Transverse colon (tissue), 4 donors: ENCODE data around the gene UGT1A10. TPM values are rescaled to one million over a fixed set of nuclear protein-coding genes. Genes with fewer than 3 reads are reported as not detected.
"Not testable (repeated sequence)": the region's sequence is repeated elsewhere in the genome, so short reads cannot be mapped to it uniquely, and the experiment has no call there.

Source experiments
- DNase-seq: peaks from one replicate; pipeline ENCODE4 v3.0.0-alpha.2; 2019
- H3K27ac ChIP-seq, 4 donors: fragments of 200-600 bp; sonication (generic); 2 replicates each; pipeline ENCODE4 v1.5.1; 2016 to 2018; ENCODE audit warnings: inconsistent platforms in 4 of 4
- H3K27me3 ChIP-seq: fragments of 200-600 bp; sonication (generic); 2 replicates; pipeline ENCODE4 v1.5.1; 2017; ENCODE audit warnings: inconsistent platforms
- H3K36me3 ChIP-seq, 4 donors: fragments of 200-600 bp; sonication (generic); 2 replicates each; pipeline ENCODE4 v1.5.1; 2017 to 2019; ENCODE audit warnings: inconsistent platforms in 4 of 4
- H3K4me1 ChIP-seq, 4 donors: fragments of 200-600 bp; sonication (generic); 2 replicates each; pipeline ENCODE4 v1.5.1; 2017 to 2020; ENCODE audit warnings: inconsistent platforms in 4 of 4
- H3K4me3 ChIP-seq, 4 donors: fragments of 200-600 bp; sonication (generic); 1 replicate in 1 of 4; 2 replicates in 3 of 4; pipeline versions ENCODE4 v1.5.1 to v1.6.1; 2017 to 2019; ENCODE audit warnings: inconsistent platforms in 4 of 4
- H3K9me3 ChIP-seq, 2 donors: fragments of 200-600 bp; sonication (generic); 2 replicates each; pipeline ENCODE4 v1.5.1; 2017 to 2019; ENCODE audit warnings: inconsistent platforms in 2 of 2
- CTCF ChIP-seq, 5 experiments: fragments of 200-600 bp in 3 of 5; fragments of 450-650 bp in 2 of 5; sonication (generic) in 3 of 5; IDR thresholded peaks; 1 replicate in 2 of 5; 2 replicates in 3 of 5; pipeline ENCODE4 v1.5.1; 2016 to 2017; ENCODE audit warnings: antibody characterized with exemption in 5 of 5, inconsistent platforms in 3 of 5, mild to moderate bottlenecking in 2 of 5, moderate library complexity in 1 of 5
- EP300 ChIP-seq: sonication (generic); formaldehyde crosslinking; IDR thresholded peaks from one replicate; pipeline ENCODE4 v1.6.1; 2017; ENCODE audit warnings: antibody characterized with exemption, low read depth
- POLR2A ChIP-seq: fragments of 450-650 bp; IDR thresholded peaks from one replicate; pipeline ENCODE4 v1.6.1; 2016; ENCODE audit warnings: antibody characterized with exemption, mild to moderate bottlenecking, moderate library complexity
- POLR2AphosphoS5 ChIP-seq, 3 donors: sonication (generic); formaldehyde crosslinking; IDR thresholded peaks; one replicate each; pipeline ENCODE4 v1.6.1; 2016; ENCODE audit warnings: antibody characterized with exemption in 3 of 3
- WGBS, 2 donors: methylation state at CpG; one replicate each; pipeline ENCODE4 v1.1.5; 2018; ENCODE audit warnings: low coverage in 1 of 2; 5-methylcytosine and 5-hydroxymethylcytosine counted together
- in situ Hi-C, 4 donors: fragments of 200-750 bp; cut with MboI; loops; one replicate each; pipeline versions ENCODE4 v1.15.0 to v1.15.1; 2017; ENCODE audit warnings: low sequenced_read_pairs in 3 of 4, low pct_ligation_motif_present in 1 of 4, low pct_unique_long_range_greater_than_20kb in 1 of 4
- intact Hi-C: fragments of 100-400 bp; cut with DNase I; formaldehyde crosslinking; loops from one replicate; pipeline ENCODE4 v1.15.1; 2023; ENCODE audit warnings: low total_unique reads
- total RNA-seq, 4 donors: library from RNA; depleted of rRNA; stranded (reverse); fragments of >200 nt; gene quantifications; one replicate each; pipeline ENCODE4 v1.1.0, GENCODE V29; 2016

The UGT1A10 gene
- total RNA-seq, 4 donors from 2014 or later = 54.2 to 87.5 (median 54.9) TPM

- H3K4me1 ChIP-seq = peaks cover 0 to 8% (median 3%) of the 10 kb centered on the region in 4 donors
- no peaks in the 10 kb centered on the region for H3K27me3 ChIP-seq
- no peaks in the 10 kb centered on the region for H3K9me3 ChIP-seq
- peak; percentile 31 for DNase-seq
- intact Hi-C loops (no loop called here), in situ Hi-C loops (loop anchor here in 1 of 4 donors (25.0 kb wide), 1 partner anchor 238 kb away; no protein-coding TSS in a partner anchor)
- no peak overlapping the region for H3K4me3 ChIP-seq
- peak overlapping the region in 3 of 4 donors; percentile 15 to 64 (median 23) for H3K27ac ChIP-seq
- TF ChIP-seq POLR2A (no peak), CTCF (IDR thresholded peaks at IDR 0.05) (no peak), EP300 (no peak), POLR2AphosphoS5 (IDR thresholded peaks at IDR 0.05) (no peak)
- 27 to 60% methylated on average over 1 of the region's 1 CpG for WGBS, 2 donors
- no peaks in the 10 kb centered on the region for H3K36me3 ChIP-seq
Measured at GRCh38 chr2:233700028-233700635, 63.9 kb downstream of the UGT1A10 start.

DNA sequence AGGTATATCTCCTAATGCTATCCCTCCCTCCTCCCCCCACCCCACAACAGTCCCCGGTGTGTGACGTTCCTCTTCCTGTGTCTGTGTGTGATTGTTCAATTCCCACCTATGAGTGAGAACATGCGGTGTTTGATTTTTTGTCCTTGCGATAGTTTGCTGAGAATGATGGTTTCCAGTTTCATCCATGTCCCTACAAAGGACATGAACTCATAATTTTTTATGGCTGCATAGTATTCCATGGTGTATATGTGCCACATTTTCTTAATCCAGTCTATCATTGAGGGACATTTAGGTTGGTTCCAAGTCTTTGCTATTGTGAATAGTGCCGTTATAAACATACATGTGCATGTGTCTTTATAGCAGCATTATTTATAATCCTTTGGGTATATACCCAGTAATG lies 64.6 kb downstream of the UGT1A10 start:
- intact Hi-C loops = not testable (repeated sequence)

DNA sequence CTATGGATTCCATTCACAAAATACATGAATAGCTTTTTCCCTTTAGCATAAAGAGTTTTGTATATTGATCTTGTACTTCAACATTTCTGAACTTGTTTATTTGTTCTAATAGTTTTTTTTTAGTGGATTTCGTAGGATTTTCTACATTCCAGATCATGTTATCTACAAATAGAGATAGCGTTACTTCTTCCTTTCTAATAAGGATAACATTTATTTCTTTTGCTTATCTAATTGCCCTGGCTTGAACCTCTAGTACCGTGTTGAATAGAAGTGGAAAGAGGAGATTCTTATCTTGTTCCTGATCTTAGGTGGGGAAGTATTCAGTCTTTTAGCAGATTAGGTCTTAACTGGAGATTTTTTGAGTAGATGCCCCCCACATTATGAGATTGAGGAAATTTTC lies 66.0 kb downstream of the UGT1A10 start:
- no peak for TF ChIP-seq POLR2AphosphoS5 (IDR thresholded peaks at IDR 0.05)
- no peak for TF ChIP-seq EP300
- no peak for TF ChIP-seq POLR2A
- no peak for TF ChIP-seq CTCF (IDR thresholded peaks at IDR 0.05)
- Histone ChIP-seq H3K4me1 (peaks cover 0 to 11% (median 6%) of the 10 kb centered on the region in 4 donors), H3K36me3 (no peaks in the 10 kb centered on the region), H3K27me3 (no peaks in the 10 kb centered on the region), H3K27ac (no peak overlapping the region), H3K4me3 (no peak overlapping the region), H3K9me3 (no peaks in the 10 kb centered on the region)
- no peak for DNase-seq
- 69% methylated on average over 3 of the region's 3 CpGs for WGBS, 2 donors
- intact Hi-C loops (no loop called here), in situ Hi-C loops (loop anchor here in 1 of 4 donors (25.0 kb wide), 1 partner anchor 240 kb away; no protein-coding TSS in a partner anchor)

More for the DNA sequence above, 64.6 kb downstream of the UGT1A10 start:
- in situ Hi-C loops = loop anchor here in 1 of 4 donors (25.0 kb wide), 1 partner anchor 239 kb away; no protein-coding TSS in a partner anchor
- DNase-seq, H3K4me3 ChIP-seq, H3K27ac ChIP-seq, H3K27me3 ChIP-seq, H3K4me1 ChIP-seq, H3K36me3 ChIP-seq, H3K9me3 ChIP-seq: not testable (repeated sequence)
- WGBS, 2 donors = 77 to 100% methylated on average over 1 to 5 of the region's 5 CpGs

DNA sequence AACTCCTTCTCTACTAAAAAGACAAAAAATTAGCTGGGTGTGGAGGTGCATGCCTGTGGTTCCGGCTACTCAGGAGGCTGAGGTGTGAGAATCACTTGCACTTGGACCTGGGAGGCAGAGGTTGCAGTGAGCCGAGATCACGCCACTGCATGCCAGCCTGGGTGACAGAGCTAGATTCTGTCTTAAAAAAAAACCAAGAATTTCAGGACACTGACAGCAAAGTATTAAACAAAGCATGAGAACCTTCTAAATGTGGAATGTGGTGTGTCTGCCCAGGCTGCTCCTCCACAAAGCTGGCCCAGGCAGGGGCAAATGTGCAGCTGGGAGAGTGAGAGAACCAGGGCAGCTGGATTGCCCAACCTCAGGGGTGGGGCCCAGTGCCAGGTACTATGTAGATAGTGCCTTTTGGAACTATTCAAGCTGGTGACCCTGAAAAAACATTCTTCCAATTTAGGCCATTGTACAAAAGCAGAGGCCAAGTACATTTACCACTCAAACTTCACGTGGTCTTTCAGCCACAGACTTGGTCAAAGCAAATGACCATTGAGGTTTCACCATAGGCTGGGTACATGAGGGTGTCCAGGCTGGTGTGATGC lies 69.8 kb downstream of the UGT1A10 start:
- no peak for TF ChIP-seq POLR2A
- TF ChIP-seq EP300 = no peak
- no peak for TF ChIP-seq CTCF (IDR thresholded peaks at IDR 0.05)
- no peak for TF ChIP-seq POLR2AphosphoS5 (IDR thresholded peaks at IDR 0.05)
- Histone ChIP-seq H3K4me3 (no peak overlapping the region), H3K27ac (no peak overlapping the region), H3K36me3 (no peaks in the 10 kb centered on the region), H3K4me1 (peaks cover 0 to 6% (median 2%) of the 10 kb centered on the region in 4 donors), H3K27me3 (no peaks in the 10 kb centered on the region), H3K9me3 (no peaks in the 10 kb centered on the region)
- DNase-seq = peak; percentile 52
- 53 to 67% methylated on average over 3 to 4 of the region's 4 CpGs for WGBS, 2 donors
- in situ Hi-C loops = loop anchor here in 1 of 4 donors (25.0 kb wide), 1 partner anchor 244 kb away; no protein-coding TSS in a partner anchor
- intact Hi-C loops = no loop called here
